GM19193 (cell line): ENCODE results near the gene PSMC3IP.
A peak's percentile ranks its signal among the peaks of the same experiment; 100 is the strongest.

Source experiments
- POLR2A ChIP-seq: IDR thresholded peaks from 4 replicates; pipeline ENCODE4 v1.6.1; 2011; ENCODE audit not compliant: insufficient read depth, insufficient read length; ENCODE audit errors: extremely low read depth

PSMC3IP gene

GRCh38 chr17:42566215-42566882, 11.2 kb downstream of the PSMC3IP start:
- no peak for TF ChIP-seq POLR2A

- no peak for TF ChIP-seq POLR2A
These were observed 11.9 kb downstream of the PSMC3IP start for GRCh38 chr17:42565523-42566214.

- no peak for TF ChIP-seq POLR2A
These were observed 12.6 kb downstream of the PSMC3IP start for GRCh38 chr17:42564815-42565522.

GRCh38 chr17:42563950-42564349, 13.6 kb downstream of the PSMC3IP start:
- TF ChIP-seq POLR2A, result no peak

GRCh38 chr17:42563543-42563942, 14.0 kb downstream of the PSMC3IP start:
- TF ChIP-seq POLR2A, result no peak

GRCh38 chr17:42563143-42563509, 14.4 kb downstream of the PSMC3IP start:
- TF ChIP-seq POLR2A, result peak; percentile 16

- TF ChIP-seq POLR2A, result no peak
These were observed 15.0 kb downstream of the PSMC3IP start for GRCh38 chr17:42562388-42563142.

- TF ChIP-seq POLR2A, result peak; percentile 77
These were observed 15.6 kb downstream of the PSMC3IP start, which contains the start of gene COASY for GRCh38 chr17:42561897-42562387. COASY (plus strand) TSS chr17:42562148; CDS start chr17:42562623, 475 bp downstream.

- TF ChIP-seq POLR2A, result no peak
These were observed 17.3 kb downstream of the PSMC3IP start for GRCh38 chr17:42560246-42560645.

- no peak for TF ChIP-seq POLR2A
These were observed 18.5 kb downstream of the PSMC3IP start for GRCh38 chr17:42559075-42559474.

- TF ChIP-seq POLR2A, result no peak
These were observed 22.4 kb downstream of the PSMC3IP start for GRCh38 chr17:42555122-42555622.

GRCh38 chr17:42554250-42555121, 23.0 kb downstream of the PSMC3IP start:
- TF ChIP-seq POLR2A, result peak; percentile 83

GRCh38 chr17:42553866-42554249, 23.7 kb downstream of the PSMC3IP start:
- no peak for TF ChIP-seq POLR2A
